Measurements from ENCODE around the gene KDM4C.
"Not testable (repeated sequence)": the region's sequence is repeated elsewhere in the genome, so short reads cannot be mapped to it uniquely, and the experiment has no call there.

KDM4C gene

GRCh38 chr9:7001571-7001970 lies 243.8 kb downstream of the KDM4C start:
- Histone ChIP-seq H3K9me3 (ENCODE audit: low read depth, low read length) (no peaks in the 10 kb centered on the region), H3K9ac (ENCODE audit: insufficient read length) (no peak overlapping the region), H3K4me3 (no peak overlapping the region), H3K27ac (no peak overlapping the region), H3K36me3 (ENCODE audit: insufficient read depth, low read length) (no peaks in the 10 kb centered on the region)
- TF ChIP-seq EZH2 (IDR thresholded peaks at IDR 0.05), result no peak
- TF ChIP-seq FOXP2 (optimal IDR thresholded peaks at IDR 0.05; ENCODE audit: control extremely low read depth, extremely low read length, insufficient read depth), result no peak
- no peak for TF ChIP-seq POLR2AphosphoS5 (IDR thresholded peaks at IDR 0.05; ENCODE audit: borderline replicate concordance, low read depth, low read length)
- no peak for DNase-seq (ENCODE audit: low read depth, low spot score)

- Histone ChIP-seq H3K36me3 (ENCODE audit: insufficient read depth, low read length) (no peaks in the 10 kb centered on the region), H3K4me3 (no peak overlapping the region), H3K9ac (ENCODE audit: insufficient read length) (no peak overlapping the region), H3K9me3 (ENCODE audit: low read depth, low read length) (no peaks in the 10 kb centered on the region), H3K27ac (no peak overlapping the region)
- DNase-seq (ENCODE audit: low read depth, low spot score), result no peak
- TF ChIP-seq FOXP2 (optimal IDR thresholded peaks at IDR 0.05; ENCODE audit: control extremely low read depth, extremely low read length, insufficient read depth), result no peak
These were observed 246.1 kb downstream of the KDM4C start for GRCh38 chr9:7003861-7004260.

- H3K9me3 ChIP-seq (ENCODE audit: low read depth, low read length), result no peaks in the 10 kb centered on the region
- TF ChIP-seq FOXP2 (optimal IDR thresholded peaks at IDR 0.05; ENCODE audit: control extremely low read depth, extremely low read length, insufficient read depth), result no peak
- TF ChIP-seq EZH2 (IDR thresholded peaks at IDR 0.05), result no peak
- no peak for TF ChIP-seq POLR2AphosphoS5 (IDR thresholded peaks at IDR 0.05; ENCODE audit: borderline replicate concordance, low read depth, low read length)
These were observed 248.6 kb downstream of the KDM4C start for GRCh38 chr9:7006417-7006816.

GRCh38 chr9:7008411-7008810 lies 250.6 kb downstream of the KDM4C start:
- H3K9me3 ChIP-seq (ENCODE audit: low read depth, low read length), result no peaks in the 10 kb centered on the region
- no peak overlapping the region for H3K4me3 ChIP-seq
- H3K36me3 ChIP-seq (ENCODE audit: insufficient read depth, low read length), result no peaks in the 10 kb centered on the region
- no peak overlapping the region for H3K9ac ChIP-seq (ENCODE audit: insufficient read length)
- no peak for DNase-seq (ENCODE audit: low read depth, low spot score)
- TF ChIP-seq FOXP2 (optimal IDR thresholded peaks at IDR 0.05; ENCODE audit: control extremely low read depth, extremely low read length, insufficient read depth), result no peak
- TF ChIP-seq POLR2AphosphoS5 (IDR thresholded peaks at IDR 0.05; ENCODE audit: borderline replicate concordance, low read depth, low read length), result no peak
- TF ChIP-seq EZH2 (IDR thresholded peaks at IDR 0.05), result no peak
- no peak overlapping the region for H3K27ac ChIP-seq

More at GRCh38 chr9:7006417-7006816, 248.6 kb downstream of the KDM4C start:
- no peak overlapping the region for H3K4me3 ChIP-seq
- no peak for DNase-seq (ENCODE audit: low read depth, low spot score)
- H3K27ac ChIP-seq, result no peak overlapping the region
- H3K9ac ChIP-seq (ENCODE audit: insufficient read length), result no peak overlapping the region
- no peaks in the 10 kb centered on the region for H3K36me3 ChIP-seq (ENCODE audit: insufficient read depth, low read length)

GRCh38 chr9:7009065-7009464 lies 251.3 kb downstream of the KDM4C start:
- Histone ChIP-seq H3K9ac (ENCODE audit: insufficient read length) (no peak overlapping the region), H3K4me3 (no peak overlapping the region), H3K27ac (no peak overlapping the region), H3K9me3 (ENCODE audit: low read depth, low read length) (no peaks in the 10 kb centered on the region), H3K36me3 (ENCODE audit: insufficient read depth, low read length) (no peaks in the 10 kb centered on the region)
- TF ChIP-seq EZH2 (IDR thresholded peaks at IDR 0.05) (no peak), FOXP2 (optimal IDR thresholded peaks at IDR 0.05; ENCODE audit: control extremely low read depth, extremely low read length, insufficient read depth) (no peak), POLR2AphosphoS5 (IDR thresholded peaks at IDR 0.05; ENCODE audit: borderline replicate concordance, low read depth, low read length) (no peak)
- no peak for DNase-seq (ENCODE audit: low read depth, low spot score)

- Histone ChIP-seq H3K4me3 (no peak overlapping the region), H3K27ac (no peak overlapping the region), H3K9me3 (ENCODE audit: low read depth, low read length) (no peaks in the 10 kb centered on the region), H3K36me3 (ENCODE audit: insufficient read depth, low read length) (no peaks in the 10 kb centered on the region), H3K9ac (ENCODE audit: insufficient read length) (no peak overlapping the region)
- TF ChIP-seq POLR2AphosphoS5 (IDR thresholded peaks at IDR 0.05; ENCODE audit: borderline replicate concordance, low read depth, low read length) (no peak), FOXP2 (optimal IDR thresholded peaks at IDR 0.05; ENCODE audit: control extremely low read depth, extremely low read length, insufficient read depth) (no peak), EZH2 (IDR thresholded peaks at IDR 0.05) (no peak)
- no peak for DNase-seq (ENCODE audit: low read depth, low spot score)
These were observed 253.8 kb downstream of the KDM4C start for GRCh38 chr9:7011395-7012067.

GRCh38 chr9:7027996-7028395 lies 270.2 kb downstream of the KDM4C start:
- DNase-seq (ENCODE audit: low read depth, low spot score), result no peak
- Histone ChIP-seq H3K4me3 (no peak overlapping the region), H3K9me3 (ENCODE audit: low read depth, low read length) (no peaks in the 10 kb centered on the region), H3K36me3 (ENCODE audit: insufficient read depth, low read length) (no peaks in the 10 kb centered on the region), H3K27ac (no peak overlapping the region), H3K9ac (ENCODE audit: insufficient read length) (no peak overlapping the region)
- TF ChIP-seq FOXP2 (optimal IDR thresholded peaks at IDR 0.05; ENCODE audit: control extremely low read depth, extremely low read length, insufficient read depth), result no peak
- TF ChIP-seq EZH2 (IDR thresholded peaks at IDR 0.05), result no peak
- no peak for TF ChIP-seq POLR2AphosphoS5 (IDR thresholded peaks at IDR 0.05; ENCODE audit: borderline replicate concordance, low read depth, low read length)

- Histone ChIP-seq H3K4me3 (no peak overlapping the region), H3K9me3 (ENCODE audit: low read depth, low read length) (no peaks in the 10 kb centered on the region), H3K27ac (no peak overlapping the region), H3K9ac (ENCODE audit: insufficient read length) (no peak overlapping the region), H3K36me3 (ENCODE audit: insufficient read depth, low read length) (no peaks in the 10 kb centered on the region)
- no peak for TF ChIP-seq POLR2AphosphoS5 (IDR thresholded peaks at IDR 0.05; ENCODE audit: borderline replicate concordance, low read depth, low read length)
- TF ChIP-seq EZH2 (IDR thresholded peaks at IDR 0.05), result no peak
- TF ChIP-seq FOXP2 (optimal IDR thresholded peaks at IDR 0.05; ENCODE audit: control extremely low read depth, extremely low read length, insufficient read depth), result no peak
- no peak for DNase-seq (ENCODE audit: low read depth, low spot score)
These were observed 270.8 kb downstream of the KDM4C start for GRCh38 chr9:7028591-7028990.

GRCh38 chr9:7030943-7031342 lies 273.2 kb downstream of the KDM4C start:
- H3K4me3 ChIP-seq; H3K9me3 ChIP-seq (ENCODE audit: low read depth, low read length); H3K9ac ChIP-seq (ENCODE audit: insufficient read length); DNase-seq (ENCODE audit: low read depth, low spot score); H3K36me3 ChIP-seq (ENCODE audit: insufficient read depth, low read length); H3K27ac ChIP-seq: not testable (repeated sequence)

All from SK-N-MC (cell line).